SH-SY5Y (cell line): ENCODE measurements around the gene MAN1A1.

Source experiments
- GATA2 ChIP-seq: IDR thresholded peaks from 2 replicates; pipeline ENCODE4 v1.6.1; 2011; ENCODE audit warnings: mild to moderate bottlenecking, low read depth, low read length
- GATA3 ChIP-seq: IDR thresholded peaks from 2 replicates; pipeline ENCODE4 v1.6.1; 2011; ENCODE audit warnings: low read depth, mild to moderate bottlenecking, low read length, moderate library complexity

GRCh38 chr6:119182216-119182803, 167.3 kb downstream of the MAN1A1 start:
- TF ChIP-seq GATA2 (no peak), GATA3 (no peak)
